Smooth muscle cell (in vitro differentiated cells): ENCODE results near the gene GAGE12J. TPM values are rescaled to one million over a fixed set of nuclear protein-coding genes. Genes with fewer than 3 reads are reported as not detected.

Experiments used
- polyA plus RNA-seq: library from polyadenylated mRNA; unstranded; fragments of >200 nt; fragmentation: Nextera tagmentation; extraction: Ambion mirVana; gene quantifications from 2 replicates; pipeline ENCODE4 v1.2.1, GENCODE V29; 2016
- total RNA-seq: library from RNA; depleted of rRNA; stranded (reverse); fragments of >200 nt; gene quantifications from 2 replicates; pipeline ENCODE4 v1.2.3, GENCODE V29; 2014

GAGE12J gene
- total and polyA plus RNA-seq, 2 experiments from 2014 or later: not detected

Other genes with a start within 250 kb of the GAGE12J start
- gene PRAF2, start 248.0 kb upstream of the GAGE12J start, total RNA-seq: 21.3 and 43.6 TPM in 2 replicates
- 134 and 143 TPM in 2 replicates for gene PRAF2, start 248.0 kb upstream of the GAGE12J start, polyA plus RNA-seq
- 31.4 and 39.6 TPM in 2 replicates for gene WDR45, start 242.2 kb upstream of the GAGE12J start, total RNA-seq
- gene WDR45, start 242.2 kb upstream of the GAGE12J start, polyA plus RNA-seq: 38.9 and 49.1 TPM in 2 replicates
- 15.5 and 28.0 TPM in 2 replicates for gene GPKOW, start 198.3 kb upstream of the GAGE12J start, total RNA-seq
- gene GPKOW, start 198.3 kb upstream of the GAGE12J start, polyA plus RNA-seq: 32.0 and 32.4 TPM in 2 replicates
- 0.45 and 1.3 TPM in 2 replicates for gene MAGIX, start 159.3 kb upstream of the GAGE12J start, total RNA-seq
- gene MAGIX, start 159.3 kb upstream of the GAGE12J start, polyA plus RNA-seq: 3.8 and 6.9 TPM in 2 replicates
- gene PLP2, start 150.1 kb upstream of the GAGE12J start, total RNA-seq: 114 and 190 TPM in 2 replicates
- gene PLP2, start 150.1 kb upstream of the GAGE12J start, polyA plus RNA-seq: 237 and 295 TPM in 2 replicates
- 3.5 and 11.3 TPM in 2 replicates for gene PRICKLE3, start 135.7 kb upstream of the GAGE12J start, total RNA-seq
- 11.5 and 14.5 TPM in 2 replicates for gene PRICKLE3, start 135.7 kb upstream of the GAGE12J start, polyA plus RNA-seq
- gene SYP, start 121.8 kb upstream of the GAGE12J start, total RNA-seq: not detected in 2 replicates
- 0.28 TPM in 1 of 2 replicates, not detected in the other for gene SYP, start 121.8 kb upstream of the GAGE12J start, polyA plus RNA-seq
- 0.09 TPM in 1 of 2 replicates, not detected in the other for gene CACNA1F, start 88.7 kb upstream of the GAGE12J start, total RNA-seq
- 0.20 and 0.34 TPM in 2 replicates for gene CACNA1F, start 88.7 kb upstream of the GAGE12J start, polyA plus RNA-seq
- 9.3 and 13.8 TPM in 2 replicates for gene CCDC22, start 86.6 kb upstream of the GAGE12J start, total RNA-seq
- gene CCDC22, start 86.6 kb upstream of the GAGE12J start, polyA plus RNA-seq: 16.2 and 19.1 TPM in 2 replicates
- gene FOXP3, start 57.3 kb upstream of the GAGE12J start, total RNA-seq: not detected in 2 replicates
- gene FOXP3, start 57.3 kb upstream of the GAGE12J start, polyA plus RNA-seq: not detected in 2 replicates
- 2.4 and 3.3 TPM in 2 replicates for gene PPP1R3F, start 52.2 kb upstream of the GAGE12J start, total RNA-seq
- 14.5 and 15.6 TPM in 2 replicates for gene PPP1R3F, start 52.2 kb upstream of the GAGE12J start, polyA plus RNA-seq
- not detected in 2 replicates for gene GAGE10, start 18.4 kb upstream of the GAGE12J start, total RNA-seq
- not detected in 2 replicates for gene GAGE10, start 18.4 kb upstream of the GAGE12J start, polyA plus RNA-seq
- gene GAGE13, start 9.5 kb downstream of the GAGE12J start, total RNA-seq: not detected in 2 replicates
- gene GAGE13, start 9.5 kb downstream of the GAGE12J start, polyA plus RNA-seq: not detected in 2 replicates
- gene GAGE12C, start 210.1 kb downstream of the GAGE12J start, total RNA-seq: not detected in 2 replicates
- not detected in 2 replicates for gene GAGE12C, start 210.1 kb downstream of the GAGE12J start, polyA plus RNA-seq
- not detected in 2 replicates for gene GAGE12D, start 219.7 kb downstream of the GAGE12J start, total RNA-seq
- gene GAGE12D, start 219.7 kb downstream of the GAGE12J start, polyA plus RNA-seq: not detected in 2 replicates
- gene GAGE12E, start 229.3 kb downstream of the GAGE12J start, total RNA-seq: not detected in 2 replicates
- gene GAGE12E, start 229.3 kb downstream of the GAGE12J start, polyA plus RNA-seq: not detected in 2 replicates
- not detected in 2 replicates for gene GAGE12F, start 238.8 kb downstream of the GAGE12J start, total RNA-seq
- not detected in 2 replicates for gene GAGE12F, start 238.8 kb downstream of the GAGE12J start, polyA plus RNA-seq
- gene GAGE12G, start 248.4 kb downstream of the GAGE12J start, total RNA-seq: not detected in 2 replicates
- not detected in 2 replicates for gene GAGE12G, start 248.4 kb downstream of the GAGE12J start, polyA plus RNA-seq